Measurements from ENCODE around the gene GALNT10.

DNA sequence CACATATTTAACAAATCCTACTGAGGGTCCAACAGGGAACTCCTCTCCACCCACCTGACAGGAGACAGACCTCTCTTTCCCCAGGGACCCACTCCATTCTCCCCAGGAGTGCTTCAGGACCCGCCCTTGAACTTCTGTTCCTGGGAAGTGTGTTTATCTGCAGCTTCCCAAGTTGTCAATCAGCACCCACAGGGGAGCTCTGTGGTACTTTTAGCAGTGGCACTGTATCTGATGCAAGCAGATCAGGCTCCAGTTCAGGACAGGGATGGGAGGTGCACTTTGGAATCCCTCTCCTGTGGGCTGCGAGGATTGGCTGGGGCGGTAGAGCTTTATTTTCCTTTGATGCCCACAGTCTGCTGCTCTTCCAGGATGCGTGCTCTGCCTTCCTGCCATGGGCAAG lies 8.7 kb downstream of the GALNT10 start:
- TF ChIP-seq, protein P1, sequence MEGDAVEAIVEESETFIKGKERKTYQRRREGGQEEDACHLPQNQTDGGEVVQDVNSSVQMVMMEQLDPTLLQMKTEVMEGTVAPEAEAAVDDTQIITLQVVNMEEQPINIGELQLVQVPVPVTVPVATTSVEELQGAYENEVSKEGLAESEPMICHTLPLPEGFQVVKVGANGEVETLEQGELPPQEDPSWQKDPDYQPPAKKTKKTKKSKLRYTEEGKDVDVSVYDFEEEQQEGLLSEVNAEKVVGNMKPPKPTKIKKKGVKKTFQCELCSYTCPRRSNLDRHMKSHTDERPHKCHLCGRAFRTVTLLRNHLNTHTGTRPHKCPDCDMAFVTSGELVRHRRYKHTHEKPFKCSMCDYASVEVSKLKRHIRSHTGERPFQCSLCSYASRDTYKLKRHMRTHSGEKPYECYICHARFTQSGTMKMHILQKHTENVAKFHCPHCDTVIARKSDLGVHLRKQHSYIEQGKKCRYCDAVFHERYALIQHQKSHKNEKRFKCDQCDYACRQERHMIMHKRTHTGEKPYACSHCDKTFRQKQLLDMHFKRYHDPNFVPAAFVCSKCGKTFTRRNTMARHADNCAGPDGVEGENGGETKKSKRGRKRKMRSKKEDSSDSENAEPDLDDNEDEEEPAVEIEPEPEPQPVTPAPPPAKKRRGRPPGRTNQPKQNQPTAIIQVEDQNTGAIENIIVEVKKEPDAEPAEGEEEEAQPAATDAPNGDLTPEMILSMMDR (IDR thresholded peaks at IDR 0.05), result no peak
- TF ChIP-seq POLR2A (IDR thresholded peaks at IDR 0.05), result no peak
